Stimulated activated CD8-positive, alpha-beta memory T cell treated with anti-CD3 and anti-CD28 coated beads, Interleukin-12 subunit alpha, Interleukin-12 subunit beta, amount 100 ng/mL, for 4 hours (primary cell): Measurements from ENCODE around the gene KRTAP9-8.
"Not testable (repeated sequence)": the region's sequence is repeated elsewhere in the genome, so short reads cannot be mapped to it uniquely, and the experiment has no call there.

Experiments
- DNase-seq: peaks from one replicate; pipeline ENCODE4 v3.0.0-alpha.2; 2020; ENCODE audit warnings: low read depth

Gene KRTAP9-8

DNA sequence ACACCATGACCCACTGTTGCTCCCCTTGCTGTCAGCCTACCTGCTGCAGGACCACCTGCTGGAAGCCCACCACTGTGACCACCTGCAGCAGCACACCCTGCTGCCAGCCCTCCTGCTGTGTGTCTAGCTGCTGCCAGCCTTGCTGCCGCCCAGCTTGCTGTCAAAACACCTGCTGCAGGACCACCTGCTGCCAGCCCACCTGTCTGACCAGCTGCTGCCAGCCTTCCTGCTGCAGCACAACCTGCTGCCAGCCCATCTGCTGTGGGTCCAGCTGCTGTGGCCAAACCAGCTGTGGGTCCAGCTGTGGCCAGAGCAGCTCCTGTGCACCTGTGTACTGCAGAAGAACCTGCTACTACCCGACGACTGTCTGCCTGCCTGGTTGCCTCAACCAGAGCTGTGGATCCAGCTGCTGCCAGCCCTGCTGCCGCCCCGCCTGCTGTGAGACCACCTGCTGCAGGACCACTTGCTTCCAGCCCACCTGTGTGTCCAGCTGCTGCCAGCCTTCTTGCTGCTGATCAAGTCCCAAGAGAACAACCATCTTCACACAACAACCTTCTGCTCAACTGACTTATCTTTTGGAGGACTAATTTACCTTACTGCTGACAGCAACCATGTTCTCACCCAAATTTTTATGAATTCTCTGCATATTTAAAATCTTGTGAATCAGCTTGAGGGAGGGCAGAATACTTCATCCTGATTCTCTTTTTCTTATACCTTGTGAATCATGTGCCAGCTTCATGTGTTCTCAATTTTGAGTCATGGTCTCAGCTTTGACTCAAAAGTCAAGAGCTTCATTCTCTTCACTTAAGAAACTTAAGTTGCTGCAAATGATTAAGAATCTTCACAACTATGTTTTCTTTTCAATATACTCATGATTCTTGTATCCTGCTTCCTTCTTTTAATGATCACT, 17.8 kb downstream of the KRTAP9-8 start, which contains the start of gene KRTAP9-9:
KRTAP9-9 (plus strand) TSS at position 4 of the 910 bp plus-strand sequence.
- DNase-seq: not testable (repeated sequence)

DNA sequence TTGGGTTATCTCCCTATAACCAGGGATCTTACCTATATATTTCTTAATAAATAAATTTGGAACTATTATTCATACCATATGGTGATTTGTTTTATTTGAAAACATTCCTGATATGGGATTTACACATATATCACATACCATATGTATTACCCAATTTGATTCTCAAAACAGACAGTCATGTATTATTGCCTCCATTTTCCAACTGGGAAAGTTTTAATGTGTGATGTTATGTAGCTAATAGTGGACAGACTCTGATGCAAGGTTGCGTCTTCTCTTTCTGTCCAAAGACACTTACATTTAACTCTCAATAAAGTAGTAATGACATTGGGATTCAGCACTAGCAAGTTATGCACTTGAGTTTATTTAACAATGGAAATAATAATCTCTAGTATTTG, 18.5 kb downstream of the KRTAP9-8 start:
- no peak for DNase-seq

DNA sequence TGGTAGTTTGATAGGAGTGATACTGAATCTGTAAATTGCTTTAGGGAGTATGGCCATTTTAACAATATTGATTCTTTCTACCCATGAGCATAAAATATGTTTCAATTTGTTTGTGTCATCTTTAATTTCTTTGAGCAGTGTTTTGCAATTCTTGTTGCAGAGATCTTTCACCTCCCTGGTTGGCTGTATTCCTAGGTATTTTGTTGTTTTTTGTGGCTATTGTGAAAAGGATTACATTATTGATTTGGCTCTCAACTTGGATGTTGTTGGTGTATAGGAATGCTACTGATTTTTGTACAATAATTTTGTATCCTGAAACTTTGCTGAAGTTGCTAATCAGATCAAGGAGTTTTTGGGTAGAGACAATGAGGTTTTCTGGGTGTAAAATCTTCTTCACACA, 20.6 kb downstream of the KRTAP9-8 start:
- DNase-seq: no peak

DNA sequence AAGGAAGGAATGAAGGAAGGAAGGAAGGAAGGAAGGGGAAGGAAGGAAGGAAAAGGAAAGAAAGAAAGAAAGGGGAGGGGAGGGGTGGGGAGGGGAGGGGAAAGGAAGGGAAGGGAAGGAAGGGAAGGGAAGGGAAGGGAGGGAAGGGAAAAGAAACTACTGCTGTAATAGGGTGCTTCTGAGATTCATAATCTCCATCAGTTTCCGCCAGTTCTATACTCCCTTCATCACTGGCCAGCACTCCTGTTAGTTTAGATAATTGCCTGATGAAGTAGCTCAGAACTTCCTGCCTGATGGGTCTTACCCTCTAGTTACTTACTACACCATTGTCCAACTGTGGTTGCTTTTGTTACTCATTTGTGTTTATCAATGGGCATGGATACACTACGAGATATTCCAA, 25.4 kb downstream of the KRTAP9-8 start:
- no peak for DNase-seq

DNA sequence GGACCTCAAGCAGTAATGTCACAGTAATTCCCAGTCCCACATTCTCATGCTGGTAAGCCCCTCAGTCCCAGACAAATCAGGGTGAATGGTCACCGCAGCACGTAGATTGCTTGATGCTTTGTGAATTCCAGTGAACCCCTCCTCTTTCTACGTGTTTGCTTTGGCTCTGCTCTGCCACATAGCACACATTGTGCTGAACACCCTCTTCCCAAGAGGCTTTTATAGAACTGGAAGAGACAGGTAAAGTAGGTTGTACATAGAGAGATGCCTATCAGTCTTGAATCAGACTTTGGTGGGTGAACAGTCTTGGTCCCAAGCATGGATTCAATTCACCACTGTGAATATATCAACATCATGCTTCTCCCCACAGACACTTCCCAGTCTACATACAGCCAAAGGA, 26.8 kb downstream of the KRTAP9-8 start:
- no peak for DNase-seq

DNA sequence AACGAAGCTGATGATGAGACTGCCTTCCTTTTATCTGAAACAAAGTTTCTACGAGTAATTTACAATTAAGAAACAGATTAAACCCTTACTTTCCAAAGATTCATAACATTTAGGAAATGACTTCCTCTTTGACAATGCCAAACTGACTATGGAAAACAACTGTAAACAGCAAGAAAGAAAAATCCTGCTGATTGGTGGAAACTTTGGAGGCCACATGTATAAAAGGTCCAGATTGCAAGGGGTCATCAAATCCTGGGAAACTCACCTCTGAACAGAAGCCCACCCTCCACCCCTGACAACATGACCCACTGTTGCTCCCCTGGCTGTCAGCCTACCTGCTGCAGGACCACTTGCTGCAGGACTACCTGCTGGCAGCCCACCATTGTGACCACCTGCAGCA, 27.3 kb downstream of the KRTAP9-8 start, which contains the start of gene KRTAP9-6:
KRTAP9-6 (plus strand) TSS at position 301 of the 400 bp plus-strand sequence; CDS start at position 301, 0 bp downstream.
- DNase-seq: no peak

DNA sequence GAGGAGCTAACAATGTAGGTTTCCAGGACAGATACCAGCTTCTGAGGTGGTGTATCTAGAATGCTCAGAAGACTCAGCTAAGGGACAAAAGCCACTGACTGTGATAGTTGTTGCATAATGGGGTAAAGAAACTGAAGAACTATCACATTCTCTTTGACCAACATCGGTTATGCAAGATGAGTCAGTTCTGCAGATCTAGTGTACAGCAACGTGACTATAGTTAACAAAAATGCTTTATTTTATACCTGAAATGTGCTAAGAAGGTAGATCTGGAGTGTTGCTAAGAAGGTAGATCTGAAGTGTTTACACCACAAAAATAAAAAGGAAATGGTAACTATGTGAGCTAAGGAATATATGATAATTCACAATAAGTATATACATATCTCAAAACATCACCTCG, 29.9 kb downstream of the KRTAP9-8 start:
- no peak for DNase-seq

DNA sequence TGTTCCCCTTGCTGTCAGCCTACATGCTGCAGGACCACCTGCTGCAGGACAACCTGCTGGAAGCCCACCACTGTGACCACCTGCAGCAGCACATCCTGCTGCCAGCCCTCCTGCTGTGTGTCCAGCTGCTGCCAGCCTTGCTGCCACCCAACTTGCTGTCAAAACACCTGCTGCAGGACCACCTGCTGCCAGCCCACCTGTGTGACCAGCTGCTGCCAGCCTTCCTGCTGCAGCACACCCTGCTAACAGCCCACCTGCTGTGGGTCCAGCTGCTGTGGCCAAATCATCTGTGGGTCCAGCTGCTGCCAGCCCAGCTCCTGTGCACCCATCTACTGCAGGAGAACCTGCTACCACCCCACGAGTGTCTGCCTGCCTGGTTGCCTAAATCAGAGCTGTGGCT, 33.5 kb downstream of the KRTAP9-8 start:
- DNase-seq: not testable (repeated sequence)

DNA sequence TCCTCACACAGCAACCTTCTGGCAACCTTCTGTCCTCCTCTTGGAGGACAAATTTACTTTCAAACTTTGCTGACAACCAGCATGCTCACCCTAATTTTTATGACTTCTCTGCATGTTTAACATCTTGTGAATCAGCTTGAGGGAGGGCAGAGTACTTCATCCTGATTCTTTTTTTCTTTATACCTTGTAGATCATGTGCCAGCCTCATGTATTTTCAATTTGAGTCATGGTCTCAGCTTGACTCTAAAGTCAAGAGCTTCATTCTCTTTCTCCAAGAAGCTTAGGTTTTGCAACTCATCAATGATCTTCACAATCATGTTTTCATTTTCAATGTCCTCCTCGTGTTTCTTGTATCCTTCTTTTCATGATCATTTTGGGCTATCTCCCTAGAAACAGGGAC, 34.1 kb downstream of the KRTAP9-8 start:
- DNase-seq: no peak

DNA sequence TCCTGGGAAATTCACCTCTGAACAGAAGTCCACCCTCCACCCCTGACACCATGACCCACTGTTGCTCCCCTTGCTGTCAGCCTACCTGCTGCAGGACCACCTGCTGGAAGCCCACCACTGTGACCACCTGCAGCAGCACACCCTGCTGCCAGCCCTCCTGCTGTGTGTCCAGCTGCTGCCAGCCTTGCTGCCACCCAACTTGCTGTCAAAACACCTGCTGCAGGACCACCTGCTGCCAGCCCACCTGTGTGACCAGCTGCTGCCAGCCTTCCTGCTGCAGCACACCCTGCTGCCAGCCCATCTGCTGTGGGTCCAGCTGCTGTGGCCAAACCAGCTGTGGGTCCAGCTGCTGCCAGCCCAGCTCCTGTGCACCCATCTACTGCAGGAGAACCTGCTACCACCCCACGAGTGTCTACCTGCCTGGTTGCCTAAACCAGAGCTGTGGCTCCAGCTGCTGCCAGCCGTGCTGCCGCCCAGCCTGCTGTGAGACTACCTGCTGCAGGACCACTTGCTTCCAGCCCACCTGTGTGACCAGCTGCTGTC, 37.9 kb downstream of the KRTAP9-8 start, which contains the start of gene KRTAP9-7:
KRTAP9-7 (plus strand) TSS at position 51 of the 543 bp plus-strand sequence; CDS start at position 51, 0 bp downstream.
- not testable (repeated sequence) for DNase-seq

DNA sequence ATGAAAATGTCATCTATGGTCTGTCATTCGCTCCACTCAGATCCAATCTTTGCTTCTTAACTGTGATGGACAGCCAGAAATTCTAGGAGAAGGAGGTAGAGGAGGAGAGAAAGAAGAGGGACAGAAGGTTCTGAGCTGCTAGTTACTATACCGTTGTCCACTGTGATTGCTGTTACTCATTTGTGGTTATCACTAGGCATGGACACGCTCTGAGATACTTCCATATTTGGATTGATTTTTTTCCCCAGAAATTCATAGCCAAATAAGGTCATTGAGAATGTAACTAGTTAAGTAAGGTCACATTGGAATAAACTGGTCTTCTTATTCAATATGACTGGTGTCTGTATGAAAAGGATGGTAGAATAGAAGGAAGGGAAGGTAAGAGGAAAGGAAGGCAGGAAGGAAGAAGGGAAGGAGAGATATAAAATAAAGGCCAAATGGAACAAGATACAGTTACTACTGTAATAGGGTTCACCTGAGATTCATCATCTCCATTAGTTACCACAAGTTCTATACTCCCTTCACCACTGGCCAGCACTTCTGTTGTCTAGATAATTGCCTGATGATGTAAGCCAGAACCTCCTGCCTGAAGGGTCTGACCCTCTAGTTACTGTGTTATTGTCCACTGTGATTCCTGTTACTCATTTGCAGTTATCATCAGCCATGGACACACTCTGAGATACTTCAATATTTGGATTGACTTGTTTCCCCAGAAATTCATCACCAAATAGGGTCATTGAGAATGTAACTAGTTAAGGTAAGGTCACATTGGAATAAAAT, 40.6 kb downstream of the KRTAP9-8 start:
- no peak for DNase-seq

DNA sequence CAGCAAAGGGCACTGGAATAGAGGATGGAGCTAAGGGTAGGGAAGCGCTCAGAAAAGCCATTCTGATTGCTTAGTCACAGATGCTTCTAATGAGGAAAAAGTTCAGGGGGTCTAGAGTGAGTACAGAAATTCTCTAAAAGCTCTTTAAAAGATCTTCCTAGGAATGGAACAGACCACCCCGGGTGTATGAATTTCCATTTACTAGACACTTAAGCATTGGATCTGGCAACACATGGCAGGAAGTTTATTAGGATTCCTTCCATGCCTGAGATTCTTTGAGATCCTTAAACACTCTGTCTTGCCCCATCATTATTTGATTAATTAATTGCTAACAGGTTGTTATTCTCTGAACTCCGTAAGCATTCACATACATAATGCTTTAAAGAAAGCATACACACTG, 46.2 kb downstream of the KRTAP9-8 start:
- no peak for DNase-seq

DNA sequence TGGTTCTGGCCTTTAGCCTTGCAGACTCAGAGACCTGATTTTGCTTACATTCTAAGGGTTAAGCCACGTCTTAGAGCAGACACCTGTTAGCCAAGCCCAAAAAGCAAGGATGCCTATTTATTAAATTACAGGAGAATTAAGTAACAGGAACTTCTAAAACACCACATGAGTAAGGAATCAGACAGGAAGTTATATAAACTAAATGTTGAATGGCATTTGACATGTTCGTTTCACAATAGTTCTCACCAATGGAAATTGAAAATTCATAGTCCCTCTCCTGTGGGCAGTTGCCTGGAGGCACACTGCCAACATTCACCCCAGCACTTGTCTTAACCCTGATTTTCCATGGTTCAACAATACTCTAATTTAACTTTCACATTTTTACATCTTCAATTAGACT, 46.7 kb downstream of the KRTAP9-8 start:
- no peak for DNase-seq

DNA sequence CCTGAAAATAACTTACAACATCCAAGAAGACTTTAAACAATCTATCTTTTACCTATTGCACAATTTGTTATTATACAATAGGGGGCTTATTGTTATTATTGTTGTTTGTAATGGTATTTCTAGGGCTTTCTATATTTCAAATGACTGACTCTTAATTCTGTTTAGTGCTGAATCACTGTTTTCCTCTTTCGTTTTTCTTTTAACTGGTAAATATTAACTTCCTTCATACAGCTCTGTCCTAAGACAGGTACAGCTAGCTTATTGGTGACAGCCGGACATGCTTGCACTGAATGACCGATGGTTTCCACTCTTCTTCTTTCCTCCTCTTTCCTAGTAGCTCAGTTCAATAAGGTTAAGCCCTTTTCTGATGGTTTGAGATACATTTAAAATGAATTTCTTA, 49.3 kb downstream of the KRTAP9-8 start:
- DNase-seq: no peak
